WTC11 (cell line): ENCODE data around the gene GBF1. TPM values are rescaled to one million over a fixed set of nuclear protein-coding genes. Genes with fewer than 3 reads are reported as not detected.

Experiments used
- ATAC-seq: fragments of 200-7000 bp; cut with Tn5 transposase; 2 replicates; pipeline ENCODE4 v1.10.0; 2021; ENCODE audit warnings: mild to moderate bottlenecking, moderate library complexity
- CTCF ChIA-PET: fragments of 300-600 bp; sonication (Branson Sonifier 250); formaldehyde crosslinking; loops from one replicate; lab custom pipeline; 2021; ENCODE audit warnings: antibody characterized with exemption; lab: Charles Lee
- POLR2A ChIA-PET: fragments of 350-600 bp; sonication (Branson Sonifier 250); formaldehyde crosslinking; loops from one replicate; lab custom pipeline; 2021; ENCODE audit warnings: antibody characterized with exemption; lab: Charles Lee
- DNase-seq: peaks from one replicate; pipeline ENCODE4 v3.0.0; 2021; ENCODE audit warnings: low spot score
- H3K27ac Mint-ChIP-seq: 2 replicates; pipeline ENCODE4 v1.8.0; 2021; ENCODE audit warnings: mixed read lengths
- H3K27me3 Mint-ChIP-seq: 2 replicates; pipeline ENCODE4 v1.8.0; 2021; ENCODE audit warnings: low read depth, mild to moderate bottlenecking, moderate library complexity, mixed read lengths
- H3K36me3 Mint-ChIP-seq: 2 replicates; pipeline ENCODE4 v1.8.0; 2021; ENCODE audit warnings: mixed read lengths
- H3K4me1 Mint-ChIP-seq: 2 replicates; pipeline ENCODE4 v1.8.0; 2022; ENCODE audit warnings: mixed read lengths
- H3K4me3 Mint-ChIP-seq: 2 replicates; pipeline ENCODE4 v1.8.0; 2021; ENCODE audit warnings: mild to moderate bottlenecking, moderate library complexity, mixed read lengths
- H3K9me3 Mint-ChIP-seq: 2 replicates; pipeline ENCODE4 v1.8.0; 2021; ENCODE audit warnings: mixed read lengths
- ATF1 ChIP-seq: sonication (generic); formaldehyde crosslinking; IDR thresholded peaks from 2 replicates; pipeline ENCODE4 v1.8.1; 2023; ENCODE audit warnings: mild to moderate bottlenecking, moderate library complexity, missing genetic modification reagents
- CREM ChIP-seq: sonication (generic); formaldehyde crosslinking; IDR thresholded peaks from 2 replicates; pipeline ENCODE4 v1.8.1; 2022; ENCODE audit warnings: mild to moderate bottlenecking, missing genetic modification reagents, moderate library complexity
- E2F4 ChIP-seq: sonication (generic); formaldehyde crosslinking; IDR thresholded peaks from 2 replicates; pipeline ENCODE4 v1.8.1; 2022; ENCODE audit warnings: low read depth, mild to moderate bottlenecking, moderate library complexity, missing genetic modification reagents, borderline replicate concordance
- ESRRA ChIP-seq: sonication (generic); formaldehyde crosslinking; IDR thresholded peaks from 2 replicates; pipeline ENCODE4 v1.8.1; 2022; ENCODE audit warnings: mild to moderate bottlenecking, missing genetic modification reagents, borderline replicate concordance
- HMGA2 ChIP-seq: fragments of 250-450 bp; sonication (Bioruptor Pico); IDR thresholded peaks from 2 replicates; pipeline ENCODE4 v1.4.0; 2021; ENCODE audit warnings: mild to moderate bottlenecking, moderate library complexity
- JUN ChIP-seq: sonication (generic); formaldehyde crosslinking; IDR thresholded peaks from 2 replicates; pipeline ENCODE4 v1.8.0; 2023; ENCODE audit warnings: mild to moderate bottlenecking, missing genetic modification reagents
- MYBL2 ChIP-seq: sonication (generic); formaldehyde crosslinking; IDR thresholded peaks from 2 replicates; pipeline ENCODE4 v1.8.1; 2023; ENCODE audit warnings: mild to moderate bottlenecking, moderate library complexity, missing genetic modification reagents
- NFYB ChIP-seq: sonication (generic); formaldehyde crosslinking; conservative IDR thresholded peaks from 2 replicates; pipeline ENCODE4 v1.8.0; 2022; ENCODE audit warnings: low read depth, missing genetic modification reagents
- SMAD3 ChIP-seq: sonication (generic); formaldehyde crosslinking; IDR thresholded peaks from 2 replicates; pipeline ENCODE4 v1.8.0; 2022; ENCODE audit warnings: missing genetic modification reagents, mild to moderate bottlenecking, borderline replicate concordance
- SMAD4 ChIP-seq: sonication (generic); formaldehyde crosslinking; IDR thresholded peaks from 2 replicates; pipeline ENCODE4 v1.8.0; 2022; ENCODE audit warnings: mild to moderate bottlenecking, missing genetic modification reagents
- ZBTB21 ChIP-seq: sonication (generic); formaldehyde crosslinking; IDR thresholded peaks from 2 replicates; pipeline ENCODE4 v1.8.1; 2023; ENCODE audit warnings: mild to moderate bottlenecking, missing genetic modification reagents, borderline replicate concordance
- ZNF121 ChIP-seq: sonication (generic); formaldehyde crosslinking; IDR thresholded peaks from 2 replicates; pipeline ENCODE4 v1.8.0; 2023; ENCODE audit warnings: missing genetic modification reagents
- ZNF396 ChIP-seq: fragments of 250-450 bp; sonication (Bioruptor Pico); IDR thresholded peaks from 2 replicates; pipeline ENCODE4 v1.8.0; 2021; ENCODE audit warnings: mild to moderate bottlenecking, moderate library complexity, borderline replicate concordance
- ZNF423 ChIP-seq: fragments of 250-450 bp; sonication (Bioruptor Pico); IDR thresholded peaks from 2 replicates; pipeline ENCODE4 v2.1.2; 2022; ENCODE audit warnings: mild to moderate bottlenecking, moderate library complexity
- total RNA-seq: library from RNA; stranded (reverse); gene quantifications from 3 replicates; pipeline ENCODE4 v1.2.3, GENCODE V29; 2021
- TF ChIP-seq, protein P1 (sequence below): sonication (generic); formaldehyde crosslinking; IDR thresholded peaks from 2 replicates; pipeline ENCODE4 v1.8.0; 2022; ENCODE audit warnings: mild to moderate bottlenecking, missing genetic modification reagents
- TF ChIP-seq, protein P2 (sequence below): sonication (generic); formaldehyde crosslinking; IDR thresholded peaks from 2 replicates; pipeline ENCODE4 v1.8.0; 2022; ENCODE audit warnings: mild to moderate bottlenecking, missing genetic modification reagents

The GBF1 gene
- total RNA-seq, 1 experiment from 2014 or later = 32.4 TPM

DNA sequence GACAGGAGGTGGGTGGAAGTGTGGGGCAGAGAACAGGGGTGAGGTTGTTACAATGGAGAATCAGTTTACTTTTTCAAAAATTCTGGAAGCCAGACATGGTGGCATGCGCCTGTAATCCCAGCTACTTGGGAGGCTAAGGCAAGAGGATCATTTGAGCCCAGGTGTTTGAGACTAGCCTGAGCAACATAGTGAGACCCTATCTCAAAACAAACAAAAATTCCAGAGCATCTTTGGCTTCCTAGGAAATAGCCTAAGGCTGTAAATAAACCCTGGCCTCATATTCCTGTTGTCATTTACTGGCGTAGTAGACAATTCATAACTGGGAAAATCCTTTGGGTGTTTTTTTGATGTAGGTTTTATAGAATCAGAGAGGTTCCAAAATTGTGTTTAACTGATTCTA is 44.0 kb downstream of the GBF1 start:
- CTCF ChIA-PET = interaction anchor here (1.2 to 2.4 kb wide), 3 partner anchors 58 to 63 kb away, joined by 3 to 5 read pairs (median 5); no protein-coding TSS in a partner anchor
- Mint-ChIP-seq H3K27ac (no peak overlapping the region), H3K27me3 (no peaks in the 10 kb centered on the region)

DNA sequence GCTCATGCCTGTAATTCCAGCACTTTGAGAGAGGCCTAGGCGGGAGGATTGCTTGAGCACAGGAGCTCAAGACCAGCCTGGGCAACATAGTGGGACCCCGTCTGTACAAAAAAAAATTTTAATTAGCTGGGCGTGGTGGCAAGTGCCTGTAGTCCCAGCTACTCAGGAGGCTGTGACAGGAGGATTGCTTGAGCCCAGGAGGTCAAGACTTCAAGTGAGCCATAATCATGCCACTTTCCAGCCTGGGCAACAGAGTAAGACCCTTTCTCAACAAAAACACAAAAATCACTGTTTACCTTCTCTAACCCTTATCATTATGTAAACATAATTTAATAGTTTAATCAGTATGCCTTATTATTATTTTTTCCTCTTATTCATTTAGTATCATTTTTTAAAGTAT is 44.5 kb downstream of the GBF1 start:
- no peaks in the 10 kb centered on the region for H3K27me3 Mint-ChIP-seq
- TF ChIP-seq ATF1 (CRISPR knock-in tag) = no peak
- TF ChIP-seq CREM (CRISPR knock-in tag) = no peak
- 0 out of 2 replicates have a peak, but pooled peaks have one; percentile 46 for TF ChIP-seq ZNF121 (CRISPR knock-in tag)
- ChIA-PET CTCF (interaction anchor here (0.9 to 1.3 kb wide), 2 partner anchors 58 to 63 kb away, joined by 4 to 5 read pairs; no protein-coding TSS in a partner anchor), POLR2A (no interaction called here)
- no peaks in the 10 kb centered on the region for H3K36me3 Mint-ChIP-seq
- H3K4me1 Mint-ChIP-seq = 0 out of 2 replicates have a peak, but pooled peaks cover 1% of the 10 kb centered on the region
- no peak overlapping the region for H3K27ac Mint-ChIP-seq
- H3K9me3 Mint-ChIP-seq = no peaks in the 10 kb centered on the region
- DNase-seq (no peak), ATAC-seq (no peak)
- H3K4me3 Mint-ChIP-seq = no peak overlapping the region

More for the DNA sequence above, 44.0 kb downstream of the GBF1 start:
- Mint-ChIP-seq H3K4me1 (no peaks in the 10 kb centered on the region), H3K36me3 (no peaks in the 10 kb centered on the region), H3K9me3 (no peaks in the 10 kb centered on the region), H3K4me3 (no peak overlapping the region)
- ATAC-seq (no peak), DNase-seq (no peak)
- TF ChIP-seq E2F4 (CRISPR knock-in tag) = no peak
- TF ChIP-seq NFYB (CRISPR knock-in tag) = no peak
- TF ChIP-seq SMAD3 = no peak
- no peak for TF ChIP-seq HMGA2 (CRISPR knock-in tag)
- TF ChIP-seq, protein P1, sequence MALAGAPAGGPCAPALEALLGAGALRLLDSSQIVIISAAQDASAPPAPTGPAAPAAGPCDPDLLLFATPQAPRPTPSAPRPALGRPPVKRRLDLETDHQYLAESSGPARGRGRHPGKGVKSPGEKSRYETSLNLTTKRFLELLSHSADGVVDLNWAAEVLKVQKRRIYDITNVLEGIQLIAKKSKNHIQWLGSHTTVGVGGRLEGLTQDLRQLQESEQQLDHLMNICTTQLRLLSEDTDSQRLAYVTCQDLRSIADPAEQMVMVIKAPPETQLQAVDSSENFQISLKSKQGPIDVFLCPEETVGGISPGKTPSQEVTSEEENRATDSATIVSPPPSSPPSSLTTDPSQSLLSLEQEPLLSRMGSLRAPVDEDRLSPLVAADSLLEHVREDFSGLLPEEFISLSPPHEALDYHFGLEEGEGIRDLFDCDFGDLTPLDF (CRISPR knock-in tag) = no peak
- POLR2A ChIA-PET = no interaction called here

DNA sequence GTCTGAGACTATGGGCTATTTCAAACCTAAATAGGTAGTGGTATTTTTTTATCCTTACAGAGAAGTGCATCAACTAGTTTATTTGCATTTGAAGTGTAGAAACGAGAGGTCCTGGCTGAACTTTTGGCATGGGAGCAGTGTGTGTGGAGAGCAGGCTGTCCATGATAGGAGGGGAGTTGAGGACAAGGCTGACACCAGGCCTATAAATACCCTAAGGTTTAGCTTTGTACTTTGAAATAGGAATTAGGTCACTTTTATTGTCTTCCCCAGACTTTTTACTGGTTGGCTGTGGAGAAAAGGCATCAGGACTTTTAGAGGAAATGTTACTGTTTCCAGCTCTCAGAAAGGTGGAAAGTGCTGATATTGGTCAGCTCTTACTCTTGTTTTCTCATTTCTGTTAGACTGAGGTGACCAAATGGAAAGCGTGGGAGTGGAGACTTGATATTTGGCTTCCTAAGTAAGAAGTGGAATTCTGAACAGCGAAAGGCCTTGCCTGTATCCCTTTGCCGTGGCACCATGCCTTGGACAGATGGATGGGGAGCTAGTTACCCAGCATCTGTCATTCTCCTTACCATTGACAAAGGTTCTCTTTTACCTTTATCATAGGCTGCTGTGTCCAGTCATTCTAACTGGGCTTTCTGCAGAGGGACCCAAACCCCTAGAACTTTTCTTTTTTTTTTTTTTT is 46.0 kb downstream of the GBF1 start:
- no peak overlapping the region for H3K27ac Mint-ChIP-seq
- ChIA-PET POLR2A (no interaction called here), CTCF (interaction anchor here (1.2 to 1.3 kb wide), 2 partner anchors 56 to 92 kb away, joined by 3 to 4 read pairs; no protein-coding TSS in a partner anchor)
- ATAC-seq (no peak), DNase-seq (no peak)
- no peaks in the 10 kb centered on the region for H3K9me3 Mint-ChIP-seq
- TF ChIP-seq ZNF121 (CRISPR knock-in tag) = no peak
- TF ChIP-seq ZBTB21 (CRISPR knock-in tag) = no peak
- TF ChIP-seq SMAD4 (CRISPR knock-in tag) = no peak
- no peak for TF ChIP-seq ESRRA (CRISPR knock-in tag)
- TF ChIP-seq, protein P2, sequence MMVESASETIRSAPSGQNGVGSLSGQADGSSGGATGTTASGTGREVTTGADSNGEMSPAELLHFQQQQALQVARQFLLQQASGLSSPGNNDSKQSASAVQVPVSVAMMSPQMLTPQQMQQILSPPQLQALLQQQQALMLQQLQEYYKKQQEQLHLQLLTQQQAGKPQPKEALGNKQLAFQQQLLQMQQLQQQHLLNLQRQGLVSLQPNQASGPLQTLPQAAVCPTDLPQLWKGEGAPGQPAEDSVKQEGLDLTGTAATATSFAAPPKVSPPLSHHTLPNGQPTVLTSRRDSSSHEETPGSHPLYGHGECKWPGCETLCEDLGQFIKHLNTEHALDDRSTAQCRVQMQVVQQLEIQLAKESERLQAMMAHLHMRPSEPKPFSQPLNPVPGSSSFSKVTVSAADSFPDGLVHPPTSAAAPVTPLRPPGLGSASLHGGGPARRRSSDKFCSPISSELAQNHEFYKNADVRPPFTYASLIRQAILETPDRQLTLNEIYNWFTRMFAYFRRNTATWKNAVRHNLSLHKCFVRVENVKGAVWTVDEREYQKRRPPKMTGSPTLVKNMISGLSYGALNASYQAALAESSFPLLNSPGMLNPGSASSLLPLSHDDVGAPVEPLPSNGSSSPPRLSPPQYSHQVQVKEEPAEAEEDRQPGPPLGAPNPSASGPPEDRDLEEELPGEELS (CRISPR knock-in tag) = no peak
- no peak for TF ChIP-seq MYBL2 (CRISPR knock-in tag)
- no peak for TF ChIP-seq NFYB (CRISPR knock-in tag)
- no peak for TF ChIP-seq HMGA2 (CRISPR knock-in tag)
- TF ChIP-seq JUN = no peak
- TF ChIP-seq ZNF423 (CRISPR knock-in tag) = no peak
- TF ChIP-seq ZNF396 = no peak
- H3K4me1 Mint-ChIP-seq = 0 out of 2 replicates have a peak, but pooled peaks cover 2% of the 10 kb centered on the region
- H3K27me3 Mint-ChIP-seq = no peaks in the 10 kb centered on the region
- no peak overlapping the region for H3K4me3 Mint-ChIP-seq
- no peaks in the 10 kb centered on the region for H3K36me3 Mint-ChIP-seq
